GM21737 (cell line): ENCODE results near the gene MTERF1.
"Not testable (repeated sequence)": the region's sequence is repeated elsewhere in the genome, so short reads cannot be mapped to it uniquely, and the experiment has no call there.

Source experiments
- ATAC-seq: cut with Tn5 transposase; IDR thresholded peaks from one replicate; pipeline ENCODE4 v1.9.1; 2021; ENCODE audit warnings: mild to moderate bottlenecking, moderate library complexity; ENCODE audit not compliant: unreplicated experiment

Gene MTERF1

GRCh38 chr7:91887336-91888213, 7.1 kb upstream of the MTERF1 start:
- not testable (repeated sequence) for ATAC-seq

GRCh38 chr7:91883676-91884362, 3.3 kb upstream of the MTERF1 start:
- ATAC-seq: no peak

GRCh38 chr7:91880016-91880412, 488 bp downstream of the MTERF1 start:
- ATAC-seq: no peak

- ATAC-seq: no peak
Measured at GRCh38 chr7:91876391-91877133, 3.9 kb downstream of the MTERF1 start.

- ATAC-seq: no peak
Measured at GRCh38 chr7:91875851-91876250, 4.7 kb downstream of the MTERF1 start.

- ATAC-seq: no peak
Measured at GRCh38 chr7:91872928-91873327, 7.6 kb downstream of the MTERF1 start.

- no peak for ATAC-seq
Measured at GRCh38 chr7:91872069-91872468, 8.4 kb downstream of the MTERF1 start.

GRCh38 chr7:91869661-91870060, 10.8 kb downstream of the MTERF1 start:
- ATAC-seq: no peak

- ATAC-seq: no peak
Measured at GRCh38 chr7:91866599-91867148, 13.8 kb downstream of the MTERF1 start.

- no peak for ATAC-seq
Measured at GRCh38 chr7:91865511-91865910, 15.0 kb downstream of the MTERF1 start.

- not testable (repeated sequence) for ATAC-seq
Measured at GRCh38 chr7:91864604-91865003, 15.9 kb downstream of the MTERF1 start.

- no peak for ATAC-seq
Measured at GRCh38 chr7:91864070-91864469, 16.4 kb downstream of the MTERF1 start.

- ATAC-seq: peak; percentile 65
Measured at GRCh38 chr7:91852263-91852741, 28.2 kb downstream of the MTERF1 start.

- ATAC-seq: no peak
Measured at GRCh38 chr7:91850455-91850854, 30.0 kb downstream of the MTERF1 start.

- ATAC-seq: no peak
Measured at GRCh38 chr7:91847876-91848588, 32.5 kb downstream of the MTERF1 start.

- ATAC-seq: no peak
Measured at GRCh38 chr7:91847231-91847630, 33.3 kb downstream of the MTERF1 start.

- no peak for ATAC-seq
Measured at GRCh38 chr7:91846436-91846835, 34.1 kb downstream of the MTERF1 start.

GRCh38 chr7:91843831-91844230, 36.7 kb downstream of the MTERF1 start:
- peak; percentile 83 for ATAC-seq

GRCh38 chr7:91838439-91838838, 42.1 kb downstream of the MTERF1 start:
- ATAC-seq: no peak

GRCh38 chr7:91837397-91838070, 43.0 kb downstream of the MTERF1 start:
- no peak for ATAC-seq
